ENCODE results near the gene ZNF618.

DNA sequence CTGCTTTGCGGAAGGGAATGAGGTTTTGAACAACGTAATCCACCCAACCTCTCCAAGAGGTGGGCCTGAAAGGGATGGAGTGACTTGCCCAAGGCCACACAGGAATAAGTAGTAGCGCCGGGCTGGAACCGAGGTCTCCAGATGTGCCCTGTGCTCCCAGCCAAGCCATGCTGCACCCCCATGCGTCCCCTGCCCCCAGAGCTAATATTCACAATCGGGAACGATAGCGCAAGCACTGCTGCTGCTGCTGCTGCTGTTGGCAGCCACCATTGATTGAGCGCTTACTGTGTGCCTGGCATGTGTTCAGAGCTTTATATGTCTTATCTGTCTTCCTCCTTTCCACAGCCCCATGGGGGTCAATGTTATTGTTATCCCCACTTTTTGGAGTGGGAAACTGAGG is 158.1 kb downstream of the ZNF618 start:
- TF ChIP-seq, protein P1, sequence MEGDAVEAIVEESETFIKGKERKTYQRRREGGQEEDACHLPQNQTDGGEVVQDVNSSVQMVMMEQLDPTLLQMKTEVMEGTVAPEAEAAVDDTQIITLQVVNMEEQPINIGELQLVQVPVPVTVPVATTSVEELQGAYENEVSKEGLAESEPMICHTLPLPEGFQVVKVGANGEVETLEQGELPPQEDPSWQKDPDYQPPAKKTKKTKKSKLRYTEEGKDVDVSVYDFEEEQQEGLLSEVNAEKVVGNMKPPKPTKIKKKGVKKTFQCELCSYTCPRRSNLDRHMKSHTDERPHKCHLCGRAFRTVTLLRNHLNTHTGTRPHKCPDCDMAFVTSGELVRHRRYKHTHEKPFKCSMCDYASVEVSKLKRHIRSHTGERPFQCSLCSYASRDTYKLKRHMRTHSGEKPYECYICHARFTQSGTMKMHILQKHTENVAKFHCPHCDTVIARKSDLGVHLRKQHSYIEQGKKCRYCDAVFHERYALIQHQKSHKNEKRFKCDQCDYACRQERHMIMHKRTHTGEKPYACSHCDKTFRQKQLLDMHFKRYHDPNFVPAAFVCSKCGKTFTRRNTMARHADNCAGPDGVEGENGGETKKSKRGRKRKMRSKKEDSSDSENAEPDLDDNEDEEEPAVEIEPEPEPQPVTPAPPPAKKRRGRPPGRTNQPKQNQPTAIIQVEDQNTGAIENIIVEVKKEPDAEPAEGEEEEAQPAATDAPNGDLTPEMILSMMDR (IDR thresholded peaks at IDR 0.05; ENCODE audit: low read depth, low read length, poor library complexity, severe bottlenecking) = no peak
- no peak for TF ChIP-seq EZH2phosphoT487 (IDR thresholded peaks at IDR 0.05; ENCODE audit: borderline replicate concordance, low read length)
